A549 (cell line): ENCODE data around the gene NR5A2. TPM values are rescaled to one million over a fixed set of nuclear protein-coding genes. Genes with fewer than 3 reads are reported as not detected.

ENCODE experiments used
- ATAC-seq, 2 experiments: fragments of 200-7000 bp in 1 of 2; fragments of >200 bp in 1 of 2; cut with Nextera tagmentation in 1 of 2; cut with Tn5 transposase in 1 of 2; 3 replicates each; pipeline versions ENCODE4 v1.8.0 to v1.9.1; 2018 to 2020; ENCODE audit warnings: mild to moderate bottlenecking in 1 of 2, moderate library complexity in 1 of 2
- CTCF ChIA-PET: fragments of 300-600 bp; sonication (Branson Sonifier 250); formaldehyde crosslinking; extraction: SDS; loops from one replicate; lab custom pipeline; 2021; ENCODE audit warnings: antibody characterized with exemption, inconsistent platforms; lab: Yijun Ruan, JAX
- POLR2A ChIA-PET: fragments of 350-600 bp; formaldehyde crosslinking; extraction: SDS; loops from one replicate; lab custom pipeline; 2021; ENCODE audit warnings: antibody characterized with exemption, inconsistent platforms; lab: Yijun Ruan, JAX
- DNase-seq, 2 experiments: peaks; one replicate each; pipeline versions ENCODE4 v3.0.0 to v3.0.0-alpha.2; 2011 to 2016; ENCODE audit warnings: low read depth in 1 of 2, low spot score in 1 of 2
- FAIRE-seq: peaks from 2 replicates; lab custom pipeline; 2011; peaks lifted over from hg19 to GRCh38; lab: Jason Lieb, UNC
- H3K27ac ChIP-seq, 2 experiments: fragments of >200 bp; sonication (Bioruptor Twin); formaldehyde crosslinking; 3 replicates each; pipeline ENCODE4 v1.5.1; 2016 to 2017
- H3K4me1 ChIP-seq: fragments of >200 bp; sonication (Bioruptor Twin); formaldehyde crosslinking; 3 replicates; pipeline ENCODE4 v1.6.1; 2016
- H3K4me2 ChIP-seq: fragments of >200 bp; sonication (Bioruptor Twin); formaldehyde crosslinking; 3 replicates; pipeline ENCODE4 v1.6.1; 2016
- H3K4me3 ChIP-seq: fragments of >200 bp; sonication (Bioruptor Twin); formaldehyde crosslinking; 3 replicates; pipeline ENCODE4 v1.5.1; 2016
- H3K9me3 ChIP-seq: fragments of >200 bp; sonication (Bioruptor Twin); formaldehyde crosslinking; 3 replicates; pipeline ENCODE4 v1.6.1; 2016
- BCL3 ChIP-seq: fragments of >200 bp; sonication (Bioruptor Twin); formaldehyde crosslinking; IDR thresholded peaks from 3 replicates; pipeline ENCODE4 v1.6.1; 2016
- CBX2 ChIP-seq: fragments of 200-600 bp; sonication (generic); IDR thresholded peaks from 2 replicates; pipeline ENCODE4 v1.6.1; 2016; ENCODE audit warnings: low read depth, mild to moderate bottlenecking, borderline replicate concordance
- CBX8 ChIP-seq: fragments of 200-600 bp; sonication (generic); IDR thresholded peaks from 2 replicates; pipeline ENCODE4 v1.6.1; 2016
- CEBPB ChIP-seq, 2 experiments: fragments of >200 bp in 1 of 2; sonication (Bioruptor Twin) in 1 of 2; formaldehyde crosslinking in 1 of 2; IDR thresholded peaks; 2 replicates each; pipeline ENCODE4 v1.6.1; 2012 to 2016
- FOXS1 ChIP-seq: fragments of 250-450 bp; sonication (Bioruptor Pico); IDR thresholded peaks from 2 replicates; pipeline ENCODE4 v1.5.0; 2020; ENCODE audit warnings: mild to moderate bottlenecking, moderate library complexity
- HES2 ChIP-seq: fragments of >200 bp; sonication (Bioruptor Twin); formaldehyde crosslinking; IDR thresholded peaks from 2 replicates; pipeline ENCODE4 v1.6.1; 2016
- HEYL ChIP-seq: fragments of 250-450 bp; sonication (Bioruptor Pico); IDR thresholded peaks from 2 replicates; pipeline ENCODE4 v1.8.0; 2021; ENCODE audit warnings: mild to moderate bottlenecking, moderate library complexity
- HMGXB4 ChIP-seq: fragments of 250-450 bp; sonication (Bioruptor Pico); IDR thresholded peaks from 2 replicates; pipeline ENCODE4 v1.5.0; 2021; ENCODE audit warnings: mild to moderate bottlenecking, moderate library complexity, borderline replicate concordance
- HOXB13 ChIP-seq: fragments of 250-450 bp; sonication (Bioruptor Pico); IDR thresholded peaks from 2 replicates; pipeline ENCODE4 v1.5.0; 2020; ENCODE audit warnings: low read depth, mild to moderate bottlenecking, moderate library complexity
- HOXB5 ChIP-seq: fragments of 250-450 bp; sonication (Bioruptor Pico); IDR thresholded peaks from 2 replicates; pipeline ENCODE4 v1.5.0; 2020; ENCODE audit warnings: mild to moderate bottlenecking, moderate library complexity
- KDM5A ChIP-seq: fragments of 200-600 bp; sonication (generic); IDR thresholded peaks from 2 replicates; pipeline ENCODE4 v1.6.1; 2016; ENCODE audit warnings: antibody characterized with exemption, mild to moderate bottlenecking
- MAFK ChIP-seq: fragments of 450-650 bp; IDR thresholded peaks from 2 replicates; pipeline ENCODE4 v1.6.1; 2014; ENCODE audit not compliant: partially characterized antibody
- MAX ChIP-seq: IDR thresholded peaks from 2 replicates; pipeline ENCODE4 v1.6.1; 2012
- NPAS2 ChIP-seq: fragments of 250-450 bp; sonication (Bioruptor Pico); IDR thresholded peaks from 2 replicates; pipeline ENCODE4 v1.8.0; 2022; ENCODE audit warnings: mild to moderate bottlenecking, moderate library complexity, borderline replicate concordance
- RAD21 ChIP-seq, 2 experiments: fragments of >200 bp in 1 of 2; sonication (Bioruptor Twin) in 1 of 2; formaldehyde crosslinking in 1 of 2; IDR thresholded peaks in 1 of 2; conservative IDR thresholded peaks in 1 of 2; 2 replicates in 1 of 2; 3 replicates in 1 of 2; pipeline ENCODE4 v1.6.1; 2012 to 2018; ENCODE audit warnings: inconsistent platforms in 1 of 2
- RARB ChIP-seq: fragments of 250-450 bp; sonication (Bioruptor Pico); IDR thresholded peaks from 2 replicates; pipeline ENCODE4 v1.8.0; 2021; ENCODE audit warnings: mild to moderate bottlenecking, moderate library complexity
- REST ChIP-seq: fragments of 200-600 bp; sonication (generic); IDR thresholded peaks from 2 replicates; pipeline ENCODE4 v1.6.1; 2016; ENCODE audit warnings: antibody characterized with exemption, mild to moderate bottlenecking, moderate library complexity
- RFX5 ChIP-seq: fragments of 450-650 bp; IDR thresholded peaks from 2 replicates; pipeline ENCODE4 v1.7.1; 2014; ENCODE audit warnings: antibody characterized with exemption, mild to moderate bottlenecking, moderate library complexity
- ZC3H11A ChIP-seq: fragments of 450-650 bp; IDR thresholded peaks from 2 replicates; pipeline ENCODE4 v1.6.1; 2014; ENCODE audit warnings: antibody characterized with exemption, mild to moderate bottlenecking
- ZFP36 ChIP-seq: fragments of 450-650 bp; IDR thresholded peaks from 2 replicates; pipeline ENCODE4 v1.6.1; 2014; ENCODE audit warnings: borderline replicate concordance; ENCODE audit not compliant: partially characterized antibody
- ZSCAN20 ChIP-seq: fragments of 250-450 bp; sonication (Bioruptor Pico); IDR thresholded peaks from 2 replicates; pipeline ENCODE4 v1.8.0; 2022; ENCODE audit warnings: mild to moderate bottlenecking, moderate library complexity
- WGBS: methylation state at CpG from one replicate; pipeline ENCODE4 v1.1.6; 2017; ENCODE audit errors: missing lambda C conversion rate; 5-methylcytosine and 5-hydroxymethylcytosine counted together
- polyA plus RNA-seq, 4 experiments: library from polyadenylated mRNA; depleted of rRNA in 3 of 4; stranded (reverse); fragments of >200 nt; fragmentation: RNase III in 1 of 4; extraction: RNeasy Plus Mini Kit Qiagen cat#74134 plus additional on column Dnase treatment in 1 of 4; gene quantifications; 2 replicates in 3 of 4; 3 replicates in 1 of 4; pipeline ENCODE4 v1.2.3, GENCODE V29; 2011 to 2017

Gene NR5A2
- polyA plus RNA-seq, 2 of the 4 experiments (the other 2 are of a cell fraction) = 12.0 to 24.1 TPM

- no peaks in the 10 kb centered on the region for H3K4me1 ChIP-seq
- FAIRE-seq = no peak
- no peak overlapping the region for H3K27ac ChIP-seq
- no peak for DNase-seq
- WGBS = 69% methylated on average over 3 of the region's 3 CpGs
- no peak overlapping the region for H3K4me2 ChIP-seq
- ATAC-seq = no peak
- TF ChIP-seq FOXS1 (CRISPR knock-in tag) = no peak
- TF ChIP-seq MAFK = no peak
- no peak for TF ChIP-seq HOXB13 (CRISPR knock-in tag)
- no peak for TF ChIP-seq HOXB5
- no peak for TF ChIP-seq RARB (CRISPR knock-in tag)
- TF ChIP-seq CBX2 = no peak
- TF ChIP-seq MAX = no peak
- TF ChIP-seq RAD21 (conservative IDR thresholded peaks at IDR 0.05 in 1 of 2, IDR thresholded peaks at IDR 0.05 in 1 of 2) = no peak
- no peak for TF ChIP-seq CBX8
- no peak for TF ChIP-seq CEBPB (IDR thresholded peaks at IDR 0.05)
- TF ChIP-seq RFX5 = no peak
- TF ChIP-seq REST = no peak
- no peak for TF ChIP-seq HEYL (CRISPR knock-in tag)
- no peak for TF ChIP-seq HMGXB4 (CRISPR knock-in tag)
- no peaks in the 10 kb centered on the region for H3K9me3 ChIP-seq
- CTCF ChIA-PET = no interaction called here
- H3K4me3 ChIP-seq = no peak overlapping the region
- POLR2A ChIA-PET = no interaction called here
Measured at GRCh38 chr1:199983531-199983930, 44.0 kb upstream of the NR5A2 start.

GRCh38 chr1:199995096-199995685 lies 32.3 kb upstream of the NR5A2 start:
- under 1% methylated on average over 3 of the region's 3 CpGs for WGBS
- DNase-seq (peak in 1 of 2 experiments; percentile 46), FAIRE-seq (peak; percentile 36), ATAC-seq (peak in 1 of 2 experiments; percentile 71; a peak in 3 of 6 replicates)
- CTCF ChIA-PET = interaction anchor here (1.6 kb wide), 1 partner anchor 310 kb away, joined by 3 read pairs; no protein-coding TSS in a partner anchor
- TF ChIP-seq HES2 (no peak), FOXS1 (CRISPR knock-in tag) (no peak), NPAS2 (CRISPR knock-in tag) (no peak), ZFP36 (no peak), RARB (CRISPR knock-in tag) (no peak), BCL3 (no peak), KDM5A (no peak), ZSCAN20 (no peak), ZC3H11A (no peak), HMGXB4 (CRISPR knock-in tag) (no peak)
- Histone ChIP-seq H3K9me3 (no peaks in the 10 kb centered on the region), H3K4me1 (peaks cover 24% of the 10 kb centered on the region), H3K27ac (peak overlapping the region in 1 of 2 experiments; percentile 5; a peak in 1 of 6 replicates), H3K4me3 (no peak overlapping the region), H3K4me2 (peak overlapping the region; percentile 49)
- POLR2A ChIA-PET = no interaction called here
